ENCODE results near the gene FBXW7.

DNA sequence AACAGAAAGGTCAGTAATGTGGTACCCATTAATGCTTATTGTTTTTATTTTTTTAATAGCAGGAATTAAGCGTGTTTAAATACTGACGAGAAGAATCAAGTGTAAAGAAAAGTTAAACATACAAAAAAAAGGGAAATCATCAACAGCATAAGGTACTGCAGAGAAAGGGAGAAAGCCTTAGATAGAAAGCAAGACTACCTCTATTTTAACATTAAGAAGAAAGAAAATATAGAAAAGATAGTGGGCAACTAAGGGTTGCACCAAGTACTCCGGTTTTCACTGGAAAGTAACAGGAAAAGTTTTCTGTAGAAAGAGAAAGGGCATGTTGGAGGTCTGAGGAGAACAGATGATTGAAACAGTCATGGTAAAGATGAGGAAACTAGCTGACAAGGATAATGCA is 41.9 kb downstream of the FBXW7 start:
- TF ChIP-seq, protein P1, sequence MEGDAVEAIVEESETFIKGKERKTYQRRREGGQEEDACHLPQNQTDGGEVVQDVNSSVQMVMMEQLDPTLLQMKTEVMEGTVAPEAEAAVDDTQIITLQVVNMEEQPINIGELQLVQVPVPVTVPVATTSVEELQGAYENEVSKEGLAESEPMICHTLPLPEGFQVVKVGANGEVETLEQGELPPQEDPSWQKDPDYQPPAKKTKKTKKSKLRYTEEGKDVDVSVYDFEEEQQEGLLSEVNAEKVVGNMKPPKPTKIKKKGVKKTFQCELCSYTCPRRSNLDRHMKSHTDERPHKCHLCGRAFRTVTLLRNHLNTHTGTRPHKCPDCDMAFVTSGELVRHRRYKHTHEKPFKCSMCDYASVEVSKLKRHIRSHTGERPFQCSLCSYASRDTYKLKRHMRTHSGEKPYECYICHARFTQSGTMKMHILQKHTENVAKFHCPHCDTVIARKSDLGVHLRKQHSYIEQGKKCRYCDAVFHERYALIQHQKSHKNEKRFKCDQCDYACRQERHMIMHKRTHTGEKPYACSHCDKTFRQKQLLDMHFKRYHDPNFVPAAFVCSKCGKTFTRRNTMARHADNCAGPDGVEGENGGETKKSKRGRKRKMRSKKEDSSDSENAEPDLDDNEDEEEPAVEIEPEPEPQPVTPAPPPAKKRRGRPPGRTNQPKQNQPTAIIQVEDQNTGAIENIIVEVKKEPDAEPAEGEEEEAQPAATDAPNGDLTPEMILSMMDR (conservative IDR thresholded peaks at IDR 0.05; ENCODE audit: low read length), result no peak
- no peak for TF ChIP-seq EZH2phosphoT487 (IDR thresholded peaks at IDR 0.05; ENCODE audit: borderline replicate concordance)

Measured in Loucy (cell line).